C1 segment of cervical spinal cord (tissue), 14 donors: Measurements from ENCODE around the gene XYLT1.
A peak's percentile ranks its signal among the peaks of the same experiment; 100 is the strongest.

Experiments used
- DNase-seq, 14 donors: peaks; one replicate each; lab custom pipeline; 2025; lab: John Stamatoyannopoulos, UW

The XYLT1 gene

GRCh38 chr16:17205279-17206211 lies 265.2 kb downstream of the XYLT1 start:
- DNase-seq: peak in 2 of 14 donors; percentile 16 to 18

- peak in 1 of 14 donors; percentile 27 for DNase-seq
These were observed 266.1 kb downstream of the XYLT1 start for GRCh38 chr16:17204644-17205043.

- peak in 1 of 14 donors; percentile 2 for DNase-seq
These were observed 266.6 kb downstream of the XYLT1 start for GRCh38 chr16:17204206-17204605.

- no peak for DNase-seq
These were observed 267.3 kb downstream of the XYLT1 start for GRCh38 chr16:17203424-17203823.

- DNase-seq: no peak
These were observed 271.6 kb downstream of the XYLT1 start for GRCh38 chr16:17199135-17199534.

- DNase-seq: no peak
These were observed 274.2 kb downstream of the XYLT1 start for GRCh38 chr16:17196526-17196925.

GRCh38 chr16:17194190-17194780 lies 276.5 kb downstream of the XYLT1 start:
- peak in 8 of 14 donors; percentile 3 to 31 (median 6) for DNase-seq

GRCh38 chr16:17193566-17194100 lies 277.1 kb downstream of the XYLT1 start:
- DNase-seq: no peak

GRCh38 chr16:17184026-17184425 lies 286.7 kb downstream of the XYLT1 start:
- peak in 1 of 14 donors; percentile 5 for DNase-seq

GRCh38 chr16:17177959-17178905 lies 292.5 kb downstream of the XYLT1 start:
- DNase-seq: no peak

- DNase-seq: no peak
These were observed 293.4 kb downstream of the XYLT1 start for GRCh38 chr16:17177242-17177958.

- DNase-seq: no peak
These were observed 294.6 kb downstream of the XYLT1 start for GRCh38 chr16:17176199-17176598.

- peak in 9 of 14 donors; percentile 3 to 41 (median 21) for DNase-seq
These were observed 297.5 kb downstream of the XYLT1 start for GRCh38 chr16:17173281-17173680.

- no peak for DNase-seq
These were observed 299.3 kb downstream of the XYLT1 start for GRCh38 chr16:17171250-17172143.

- no peak for DNase-seq
These were observed 300.3 kb downstream of the XYLT1 start for GRCh38 chr16:17170435-17170834.

GRCh38 chr16:17168181-17168580 lies 302.6 kb downstream of the XYLT1 start:
- no peak for DNase-seq

GRCh38 chr16:17166095-17166494 lies 304.7 kb downstream of the XYLT1 start:
- no peak for DNase-seq

- DNase-seq: no peak
These were observed 308.2 kb downstream of the XYLT1 start for GRCh38 chr16:17162560-17162959.

GRCh38 chr16:17160920-17161431 lies 309.8 kb downstream of the XYLT1 start:
- DNase-seq: peak in 2 of 14 donors; percentile 3 to 4
